Measurements from ENCODE around the gene EBP.

DNA sequence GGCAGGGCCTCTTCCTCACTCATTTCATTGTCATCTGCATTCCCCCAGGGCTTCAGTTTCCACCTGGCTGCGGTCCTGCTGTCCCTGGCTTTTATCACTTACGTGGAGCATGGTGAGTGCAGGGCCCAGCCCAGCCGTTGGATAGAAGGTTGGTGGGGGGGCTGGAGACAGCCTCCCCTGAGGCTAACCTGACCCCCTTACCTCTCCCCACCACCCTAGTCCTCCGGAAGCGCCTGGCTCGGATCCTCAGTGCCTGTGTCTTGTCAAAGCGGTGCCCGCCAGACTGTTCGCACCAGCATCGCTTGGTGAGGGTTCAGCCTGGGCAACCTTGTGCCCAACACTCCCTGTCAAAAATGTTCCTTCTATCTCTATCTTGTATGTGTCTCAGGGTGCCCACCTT is 5.8 kb upstream of the EBP start:
- TF ChIP-seq, protein P1, sequence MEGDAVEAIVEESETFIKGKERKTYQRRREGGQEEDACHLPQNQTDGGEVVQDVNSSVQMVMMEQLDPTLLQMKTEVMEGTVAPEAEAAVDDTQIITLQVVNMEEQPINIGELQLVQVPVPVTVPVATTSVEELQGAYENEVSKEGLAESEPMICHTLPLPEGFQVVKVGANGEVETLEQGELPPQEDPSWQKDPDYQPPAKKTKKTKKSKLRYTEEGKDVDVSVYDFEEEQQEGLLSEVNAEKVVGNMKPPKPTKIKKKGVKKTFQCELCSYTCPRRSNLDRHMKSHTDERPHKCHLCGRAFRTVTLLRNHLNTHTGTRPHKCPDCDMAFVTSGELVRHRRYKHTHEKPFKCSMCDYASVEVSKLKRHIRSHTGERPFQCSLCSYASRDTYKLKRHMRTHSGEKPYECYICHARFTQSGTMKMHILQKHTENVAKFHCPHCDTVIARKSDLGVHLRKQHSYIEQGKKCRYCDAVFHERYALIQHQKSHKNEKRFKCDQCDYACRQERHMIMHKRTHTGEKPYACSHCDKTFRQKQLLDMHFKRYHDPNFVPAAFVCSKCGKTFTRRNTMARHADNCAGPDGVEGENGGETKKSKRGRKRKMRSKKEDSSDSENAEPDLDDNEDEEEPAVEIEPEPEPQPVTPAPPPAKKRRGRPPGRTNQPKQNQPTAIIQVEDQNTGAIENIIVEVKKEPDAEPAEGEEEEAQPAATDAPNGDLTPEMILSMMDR (conservative IDR thresholded peaks at IDR 0.05 in 1 of 2, IDR thresholded peaks at IDR 0.05 in 1 of 2; ENCODE audit: extremely low read depth in 1 of 2, insufficient read depth in 1 of 2, low read depth in 1 of 2, low read length in 2 of 2): no peak
- no peak for TF ChIP-seq EZH2 (IDR thresholded peaks at IDR 0.05; ENCODE audit: borderline replicate concordance, low read length)
